GM13976 (cell line): Measurements from ENCODE around the gene LCE2A.
"Not testable (repeated sequence)": the region's sequence is repeated elsewhere in the genome, so short reads cannot be mapped to it uniquely, and the experiment has no call there.

ENCODE experiments used
- DNase-seq: peaks from one replicate; pipeline ENCODE4 v3.0.0; 2012; ENCODE audit warnings: low spot score
- CTCF ChIP-seq: IDR thresholded peaks from 2 replicates; pipeline ENCODE4 v1.5.1; 2012; ENCODE audit warnings: borderline replicate concordance, mild to moderate bottlenecking; ENCODE audit not compliant: insufficient read depth; ENCODE audit errors: extremely low read depth, missing control alignments, control extremely low read depth
- in situ Hi-C: fragments of 300-500 bp; cut with MboI; formaldehyde crosslinking; loops from one replicate; pipeline ENCODE4 v1.12.0; 2022; ENCODE audit warnings: low sequenced_read_pairs, mixed read lengths, inconsistent platforms; ENCODE audit not compliant: unreplicated experiment

Gene LCE2A

GRCh38 chr1:152667648-152668047, 30.5 kb upstream of the LCE2A start:
- in situ Hi-C loops, result loop anchor here (25.0 kb wide), 1 partner anchor 270 kb away; the partner anchor contains the start of gene SPRR5
- no peak for TF ChIP-seq CTCF
- DNase-seq, result no peak

- DNase-seq, result no peak
- in situ Hi-C loops, result loop anchor here (25.0 kb wide), 1 partner anchor 264 kb away; the partner anchor contains the start of gene SPRR5
- TF ChIP-seq CTCF, result no peak
These were observed 25.1 kb upstream of the LCE2A start for GRCh38 chr1:152673016-152673415.

GRCh38 chr1:152674983-152675382, 23.2 kb upstream of the LCE2A start, which contains the start of gene LCE2C:
Gene LCE2C (plus strand): TSS chr1:152675279. CDS start chr1:152676016, 737 bp downstream.
- in situ Hi-C loops, result loop anchor here (25.0 kb wide), 1 partner anchor 262 kb away; the partner anchor contains the start of gene SPRR5
- not testable (repeated sequence) for DNase-seq

- no peak for TF ChIP-seq CTCF
- in situ Hi-C loops, result no loop called here
- no peak for DNase-seq
These were observed 18.7 kb upstream of the LCE2A start for GRCh38 chr1:152679459-152679858.

GRCh38 chr1:152681616-152682015, 16.5 kb upstream of the LCE2A start:
- DNase-seq, result no peak
- no peak for TF ChIP-seq CTCF

GRCh38 chr1:152683846-152684245, 14.3 kb upstream of the LCE2A start:
- in situ Hi-C loops, result no loop called here
- TF ChIP-seq CTCF, result no peak
- no peak for DNase-seq

More at GRCh38 chr1:152681616-152682015, 16.5 kb upstream of the LCE2A start:
- in situ Hi-C loops, result no loop called here

GRCh38 chr1:152685823-152686222, 12.3 kb upstream of the LCE2A start, which contains the start of gene LCE2B:
Gene LCE2B (plus strand): TSS chr1:152686123. CDS start chr1:152686844, 721 bp downstream.
- DNase-seq, in situ Hi-C loops: not testable (repeated sequence)

GRCh38 chr1:152699746-152700145, 1.6 kb downstream of the LCE2A start:
- TF ChIP-seq CTCF, result no peak
- in situ Hi-C loops, result no loop called here
- DNase-seq, result no peak
